NT2/D1 (cell line): ENCODE data around the gene ITFG1.

Experiments used
- YY1 ChIP-seq: IDR thresholded peaks from 2 replicates; pipeline ENCODE4 v1.6.1; 2011; ENCODE audit not compliant: insufficient read length, insufficient read depth
- ZNF274 ChIP-seq: IDR thresholded peaks from 2 replicates; pipeline ENCODE4 v1.6.1; 2011; ENCODE audit warnings: mild to moderate bottlenecking, low read depth, low read length

GRCh38 chr16:47465919-47466630 is 5.2 kb upstream of the ITFG1 start:
- TF ChIP-seq YY1 (no peak), ZNF274 (no peak)
